H9 (cell line): Measurements from ENCODE around the gene IFI44L. TPM values are rescaled to one million over a fixed set of nuclear protein-coding genes. Genes with fewer than 3 reads are reported as not detected.

Experiments used
- DNase-seq: peaks from one replicate; pipeline ENCODE4 v3.0.0-alpha.2; 2017
- H2AFZ ChIP-seq: one replicate; pipeline ENCODE4 v1.6.1; 2013; ENCODE audit warnings: mild to moderate bottlenecking, low read length, control low read depth, moderate library complexity
- H2AK5ac ChIP-seq: 2 replicates; pipeline ENCODE4 v1.6.1; 2013; ENCODE audit warnings: low read length, control low read depth, mixed read lengths; ENCODE audit not compliant: insufficient read length
- H2BK120ac ChIP-seq: one replicate; pipeline ENCODE4 v1.6.1; 2013; ENCODE audit warnings: low read depth, mild to moderate bottlenecking, low read length, control low read depth, inconsistent platforms; ENCODE audit not compliant: poor library complexity, severe bottlenecking
- H2BK12ac ChIP-seq: 2 replicates; pipeline ENCODE4 v1.6.1; 2013; ENCODE audit warnings: low read length, control low read depth, mixed read lengths, low read depth; ENCODE audit not compliant: insufficient read length
- H2BK15ac ChIP-seq: 2 replicates; pipeline ENCODE4 v1.6.1; 2013; ENCODE audit warnings: low read depth, low read length, control low read depth
- H2BK20ac ChIP-seq: one replicate; pipeline ENCODE4 v1.6.1; 2013; ENCODE audit warnings: low read depth, mild to moderate bottlenecking, low read length, control low read depth, inconsistent platforms; ENCODE audit not compliant: poor library complexity, severe bottlenecking
- H2BK5ac ChIP-seq: 2 replicates; pipeline ENCODE4 v1.6.1; 2013; ENCODE audit warnings: low read length, control low read depth, mixed read lengths; ENCODE audit not compliant: insufficient read length
- H3K14ac ChIP-seq: 2 replicates; pipeline ENCODE4 v1.6.1; 2013; ENCODE audit warnings: low read length, control low read depth; ENCODE audit not compliant: insufficient read depth
- H3K18ac ChIP-seq: 2 replicates; pipeline ENCODE4 v1.6.1; 2013; ENCODE audit warnings: low read depth, mild to moderate bottlenecking, mixed read lengths, low read length, control low read depth; ENCODE audit not compliant: insufficient read length
- H3K23ac ChIP-seq: 2 replicates; pipeline ENCODE4 v1.6.1; 2013; ENCODE audit warnings: low read length, control low read depth, mixed read lengths, low read depth; ENCODE audit not compliant: insufficient read length
- H3K23me2 ChIP-seq: 2 replicates; pipeline ENCODE4 v1.6.1; 2013; ENCODE audit warnings: low read depth, mild to moderate bottlenecking, mixed read lengths, low read length, control low read depth; ENCODE audit not compliant: insufficient read length, poor library complexity, severe bottlenecking
- H3K27ac ChIP-seq: 2 replicates; pipeline ENCODE4 v1.5.1; 2013; ENCODE audit warnings: low read length, control low read depth, mixed read lengths, low read depth; ENCODE audit not compliant: insufficient read length
- H3K27me3 ChIP-seq: 2 replicates; pipeline ENCODE4 v1.6.1; 2013; ENCODE audit warnings: low read length, control low read depth, inconsistent platforms; ENCODE audit not compliant: insufficient read depth
- H3K4ac ChIP-seq: 2 replicates; pipeline ENCODE4 v1.6.1; 2013; ENCODE audit warnings: low read depth, mild to moderate bottlenecking, control low read depth, inconsistent platforms, low read length, moderate library complexity
- H3K4me1 ChIP-seq: 2 replicates; pipeline ENCODE4 v1.6.1; 2013; ENCODE audit warnings: low read length, control low read depth, inconsistent platforms; ENCODE audit not compliant: insufficient read depth
- H3K4me2 ChIP-seq: 2 replicates; pipeline ENCODE4 v1.6.1; 2013; ENCODE audit warnings: low read length, control low read depth, mixed read lengths; ENCODE audit not compliant: insufficient read length, insufficient read depth
- H3K56ac ChIP-seq: 2 replicates; pipeline ENCODE4 v1.6.1; 2013; ENCODE audit warnings: low read depth, mild to moderate bottlenecking, mixed read lengths, low read length, control low read depth; ENCODE audit not compliant: insufficient read length
- H3K79me1 ChIP-seq: 2 replicates; pipeline ENCODE4 v1.6.1; 2013; ENCODE audit warnings: low read depth, mild to moderate bottlenecking, moderate library complexity, low read length, control low read depth, inconsistent platforms; ENCODE audit not compliant: insufficient read depth, poor library complexity, severe bottlenecking
- H3K79me2 ChIP-seq: 2 replicates; pipeline ENCODE4 v1.6.1; 2013; ENCODE audit warnings: low read length, control low read depth, inconsistent platforms; ENCODE audit not compliant: insufficient read depth
- H3K9ac ChIP-seq: 2 replicates; pipeline ENCODE4 v1.6.1; 2013; ENCODE audit warnings: low read length, control low read depth, mixed read lengths; ENCODE audit not compliant: insufficient read length; ENCODE audit errors: extremely low read depth
- H3K9me3 ChIP-seq: one replicate; pipeline ENCODE4 v1.6.1; 2013; ENCODE audit warnings: low read depth, low read length, inconsistent platforms; ENCODE audit not compliant: control insufficient read depth
- H3T11ph ChIP-seq: one replicate; pipeline ENCODE4 v1.6.1; 2013; ENCODE audit warnings: mild to moderate bottlenecking, low read length, control low read depth, inconsistent platforms
- H4K20me1 ChIP-seq: one replicate; pipeline ENCODE4 v1.6.1; 2013; ENCODE audit not compliant: control insufficient read depth, insufficient read length, insufficient read depth
- H4K5ac ChIP-seq: 2 replicates; pipeline ENCODE4 v1.6.1; 2013; ENCODE audit warnings: low read depth, mild to moderate bottlenecking, mixed read lengths, low read length, control low read depth; ENCODE audit not compliant: insufficient read length
- H4K8ac ChIP-seq: replicated peaks from 2 replicates; pipeline ENCODE4 v1.6.1; 2013; ENCODE audit warnings: low read length, control low read depth, mixed read lengths, low read depth; ENCODE audit not compliant: insufficient read length
- H4K91ac ChIP-seq: 2 replicates; pipeline ENCODE4 v1.6.1; 2013; ENCODE audit warnings: low read depth, mild to moderate bottlenecking, moderate library complexity, mixed read lengths, low read length, control low read depth; ENCODE audit not compliant: insufficient read length
- H3K27ac Mint-ChIP-seq, 3 experiments: 2 replicates in 2 of 3; 3 replicates in 1 of 3; pipeline ENCODE4 v1.8.0; 2020 to 2021; ENCODE audit warnings: mixed read lengths in 3 of 3, mild to moderate bottlenecking in 1 of 3, moderate library complexity in 1 of 3
- H3K27me3 Mint-ChIP-seq: 2 replicates; pipeline ENCODE4 v1.8.0; 2021; ENCODE audit warnings: low read depth, mild to moderate bottlenecking, moderate library complexity, mixed read lengths
- H3K36me3 Mint-ChIP-seq, 3 experiments: 2 replicates in 2 of 3; 3 replicates in 1 of 3; pipeline ENCODE4 v1.8.0; 2020 to 2021; ENCODE audit warnings: low read depth in 3 of 3, mixed read lengths in 3 of 3; ENCODE audit not compliant: insufficient read depth in 1 of 3
- H3K4me1 Mint-ChIP-seq, 2 experiments: 2 replicates each; pipeline ENCODE4 v1.8.0; 2020; ENCODE audit warnings: mixed read lengths in 2 of 2
- H3K4me3 Mint-ChIP-seq, 2 experiments: 2 replicates in 1 of 2; 3 replicates in 1 of 2; pipeline ENCODE4 v1.8.0; 2020 to 2021; ENCODE audit warnings: mild to moderate bottlenecking in 2 of 2, mixed read lengths in 2 of 2, moderate library complexity in 1 of 2
- H3K9me3 Mint-ChIP-seq, 2 experiments: 2 replicates in 1 of 2; 3 replicates in 1 of 2; pipeline ENCODE4 v1.8.0; 2020; ENCODE audit warnings: mild to moderate bottlenecking in 2 of 2, mixed read lengths in 2 of 2, moderate library complexity in 1 of 2
- WGBS: extraction: QIAGEN DNeasy Blood & Tissue Kit; methylation state at CpG from one replicate; pipeline ENCODE4 v1.1.7; 2013; ENCODE audit warnings: missing lambda C conversion rate, low lambda C conversion rate, mixed read lengths; ENCODE audit not compliant: insufficient read length; ENCODE audit errors: extremely low coverage; 5-methylcytosine and 5-hydroxymethylcytosine counted together
- total RNA-seq: library from RNA; stranded (reverse); gene quantifications from 2 replicates; pipeline ENCODE4 v1.2.1, GENCODE V29; 2021
- TF ChIP-seq, protein P1 (sequence below): fragments of 200-600 bp; sonication (generic); conservative IDR thresholded peaks from 3 replicates; pipeline ENCODE4 v1.8.0; 2021; ENCODE audit warnings: antibody characterized with exemption, mild to moderate bottlenecking

IFI44L gene
- total RNA-seq, 1 experiment from 2014 or later = not detected

DNA sequence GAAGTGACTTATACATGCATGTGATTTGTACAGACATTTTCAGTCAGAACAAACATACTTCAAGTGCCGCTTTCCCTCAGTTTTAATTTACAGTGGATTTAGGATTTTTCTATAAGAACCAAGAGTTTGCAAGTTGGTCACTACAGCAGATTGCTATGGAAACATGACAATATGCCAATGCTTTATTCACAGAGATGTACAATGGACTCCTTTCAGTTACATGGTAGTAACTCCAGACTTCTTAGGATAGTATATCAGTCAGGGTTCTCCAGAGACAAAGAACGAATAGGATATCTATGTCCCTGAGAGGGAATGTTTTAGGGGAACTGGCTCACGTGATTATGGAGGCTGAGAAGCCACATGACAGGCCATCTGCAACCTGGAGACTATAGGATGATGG is 56.7 kb downstream of the IFI44L start:
- no peak overlapping the region for H2AK5ac ChIP-seq
- H3K23ac ChIP-seq = no peak overlapping the region
- no peak overlapping the region for H2BK20ac ChIP-seq
- H2BK15ac ChIP-seq = no peak overlapping the region
- H3K14ac ChIP-seq = no peak overlapping the region
- no peaks in the 10 kb centered on the region for H3K23me2 ChIP-seq
- Mint-ChIP-seq H3K4me3 (no peak overlapping the region), H3K27me3 (peaks cover 9% of the 10 kb centered on the region; the same call in 1 of the 2 replicates), H3K27ac (no peak overlapping the region), H3K9me3 (no peaks in the 10 kb centered on the region; a peak in 1 of 5 replicates), H3K36me3 (no peaks in the 10 kb centered on the region), H3K4me1 (no peaks in the 10 kb centered on the region)
- DNase-seq = no peak
- H3K4me1 ChIP-seq = no peaks in the 10 kb centered on the region
- no peak overlapping the region for H3K27ac ChIP-seq
- no peak overlapping the region for H2BK5ac ChIP-seq
- no peak overlapping the region for H2AFZ ChIP-seq
- no peak overlapping the region for H4K91ac ChIP-seq
- no peaks in the 10 kb centered on the region for H4K20me1 ChIP-seq
- no peak overlapping the region for H3K4me2 ChIP-seq
- no peak overlapping the region for H2BK12ac ChIP-seq
- no peak overlapping the region for H3T11ph ChIP-seq
- H3K9ac ChIP-seq = no peak overlapping the region
- H3K56ac ChIP-seq = no peak overlapping the region
- no peak overlapping the region for H4K8ac ChIP-seq
- H3K9me3 ChIP-seq = no peaks in the 10 kb centered on the region
- no peak overlapping the region for H2BK120ac ChIP-seq
- no peak overlapping the region for H3K18ac ChIP-seq
- H3K79me2 ChIP-seq = no peaks in the 10 kb centered on the region
- TF ChIP-seq, protein P1, sequence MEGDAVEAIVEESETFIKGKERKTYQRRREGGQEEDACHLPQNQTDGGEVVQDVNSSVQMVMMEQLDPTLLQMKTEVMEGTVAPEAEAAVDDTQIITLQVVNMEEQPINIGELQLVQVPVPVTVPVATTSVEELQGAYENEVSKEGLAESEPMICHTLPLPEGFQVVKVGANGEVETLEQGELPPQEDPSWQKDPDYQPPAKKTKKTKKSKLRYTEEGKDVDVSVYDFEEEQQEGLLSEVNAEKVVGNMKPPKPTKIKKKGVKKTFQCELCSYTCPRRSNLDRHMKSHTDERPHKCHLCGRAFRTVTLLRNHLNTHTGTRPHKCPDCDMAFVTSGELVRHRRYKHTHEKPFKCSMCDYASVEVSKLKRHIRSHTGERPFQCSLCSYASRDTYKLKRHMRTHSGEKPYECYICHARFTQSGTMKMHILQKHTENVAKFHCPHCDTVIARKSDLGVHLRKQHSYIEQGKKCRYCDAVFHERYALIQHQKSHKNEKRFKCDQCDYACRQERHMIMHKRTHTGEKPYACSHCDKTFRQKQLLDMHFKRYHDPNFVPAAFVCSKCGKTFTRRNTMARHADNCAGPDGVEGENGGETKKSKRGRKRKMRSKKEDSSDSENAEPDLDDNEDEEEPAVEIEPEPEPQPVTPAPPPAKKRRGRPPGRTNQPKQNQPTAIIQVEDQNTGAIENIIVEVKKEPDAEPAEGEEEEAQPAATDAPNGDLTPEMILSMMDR = no peak
- no peaks in the 10 kb centered on the region for H3K79me1 ChIP-seq
- no peak overlapping the region for H4K5ac ChIP-seq
- no peaks in the 10 kb centered on the region for H3K27me3 ChIP-seq
- no peak overlapping the region for H3K4ac ChIP-seq
- WGBS = no CpG with 5 or more reads among the region's 3 CpGs
